ENCODE data around the gene FSIP1. TPM values are rescaled to one million over a fixed set of nuclear protein-coding genes. Genes with fewer than 3 reads are reported as not detected.

The FSIP1 gene
- total RNA-seq, 1 experiment from 2014 or later: 0.61 TPM

- H3K27ac Mint-ChIP-seq: no peak overlapping the region
- POLR2A ChIA-PET: no interaction called here
- CTCF ChIA-PET: no interaction called here
- no peaks in the 10 kb centered on the region for H3K9me3 Mint-ChIP-seq
- TF ChIP-seq, protein P1, sequence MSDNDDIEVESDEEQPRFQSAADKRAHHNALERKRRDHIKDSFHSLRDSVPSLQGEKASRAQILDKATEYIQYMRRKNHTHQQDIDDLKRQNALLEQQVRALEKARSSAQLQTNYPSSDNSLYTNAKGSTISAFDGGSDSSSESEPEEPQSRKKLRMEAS (CRISPR knock-in tag; IDR thresholded peaks at IDR 0.05): no peak
- TF ChIP-seq ZNF396 (CRISPR knock-in tag; IDR thresholded peaks at IDR 0.05; ENCODE audit: borderline replicate concordance) (no peak), TEAD4 (CRISPR knock-in tag; IDR thresholded peaks at IDR 0.05) (no peak), ZNF263 (CRISPR knock-in tag; IDR thresholded peaks at IDR 0.05; ENCODE audit: low read depth) (no peak), GRHL2 (CRISPR knock-in tag; IDR thresholded peaks at IDR 0.05; ENCODE audit: insufficient replicate concordance, severe bottlenecking) (no peak), STAT6 (CRISPR knock-in tag; conservative IDR thresholded peaks at IDR 0.05; ENCODE audit: low read depth) (no peak), ZBTB21 (CRISPR knock-in tag; IDR thresholded peaks at IDR 0.05; ENCODE audit: borderline replicate concordance) (no peak), KAT7 (CRISPR knock-in tag; IDR thresholded peaks at IDR 0.05; ENCODE audit: borderline replicate concordance) (no peak), TCF7 (CRISPR knock-in tag; IDR thresholded peaks at IDR 0.05; ENCODE audit: low read depth) (no peak), ZNF425 (CRISPR knock-in tag; conservative IDR thresholded peaks at IDR 0.05) (no peak), FOXJ3 (CRISPR knock-in tag; IDR thresholded peaks at IDR 0.05; ENCODE audit: borderline replicate concordance) (no peak)
- TF ChIP-seq, protein P2, sequence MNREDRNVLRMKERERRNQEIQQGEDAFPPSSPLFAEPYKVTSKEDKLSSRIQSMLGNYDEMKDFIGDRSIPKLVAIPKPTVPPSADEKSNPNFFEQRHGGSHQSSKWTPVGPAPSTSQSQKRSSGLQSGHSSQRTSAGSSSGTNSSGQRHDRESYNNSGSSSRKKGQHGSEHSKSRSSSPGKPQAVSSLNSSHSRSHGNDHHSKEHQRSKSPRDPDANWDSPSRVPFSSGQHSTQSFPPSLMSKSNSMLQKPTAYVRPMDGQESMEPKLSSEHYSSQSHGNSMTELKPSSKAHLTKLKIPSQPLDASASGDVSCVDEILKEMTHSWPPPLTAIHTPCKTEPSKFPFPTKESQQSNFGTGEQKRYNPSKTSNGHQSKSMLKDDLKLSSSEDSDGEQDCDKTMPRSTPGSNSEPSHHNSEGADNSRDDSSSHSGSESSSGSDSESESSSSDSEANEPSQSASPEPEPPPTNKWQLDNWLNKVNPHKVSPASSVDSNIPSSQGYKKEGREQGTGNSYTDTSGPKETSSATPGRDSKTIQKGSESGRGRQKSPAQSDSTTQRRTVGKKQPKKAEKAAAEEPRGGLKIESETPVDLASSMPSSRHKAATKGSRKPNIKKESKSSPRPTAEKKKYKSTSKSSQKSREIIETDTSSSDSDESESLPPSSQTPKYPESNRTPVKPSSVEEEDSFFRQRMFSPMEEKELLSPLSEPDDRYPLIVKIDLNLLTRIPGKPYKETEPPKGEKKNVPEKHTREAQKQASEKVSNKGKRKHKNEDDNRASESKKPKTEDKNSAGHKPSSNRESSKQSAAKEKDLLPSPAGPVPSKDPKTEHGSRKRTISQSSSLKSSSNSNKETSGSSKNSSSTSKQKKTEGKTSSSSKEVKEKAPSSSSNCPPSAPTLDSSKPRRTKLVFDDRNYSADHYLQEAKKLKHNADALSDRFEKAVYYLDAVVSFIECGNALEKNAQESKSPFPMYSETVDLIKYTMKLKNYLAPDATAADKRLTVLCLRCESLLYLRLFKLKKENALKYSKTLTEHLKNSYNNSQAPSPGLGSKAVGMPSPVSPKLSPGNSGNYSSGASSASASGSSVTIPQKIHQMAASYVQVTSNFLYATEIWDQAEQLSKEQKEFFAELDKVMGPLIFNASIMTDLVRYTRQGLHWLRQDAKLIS (CRISPR knock-in tag; IDR thresholded peaks at IDR 0.05; ENCODE audit: borderline replicate concordance): no peak
- TF ChIP-seq, protein P3, sequence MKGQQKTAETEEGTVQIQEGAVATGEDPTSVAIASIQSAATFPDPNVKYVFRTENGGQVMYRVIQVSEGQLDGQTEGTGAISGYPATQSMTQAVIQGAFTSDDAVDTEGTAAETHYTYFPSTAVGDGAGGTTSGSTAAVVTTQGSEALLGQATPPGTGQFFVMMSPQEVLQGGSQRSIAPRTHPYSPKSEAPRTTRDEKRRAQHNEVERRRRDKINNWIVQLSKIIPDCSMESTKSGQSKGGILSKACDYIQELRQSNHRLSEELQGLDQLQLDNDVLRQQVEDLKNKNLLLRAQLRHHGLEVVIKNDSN (CRISPR knock-in tag; IDR thresholded peaks at IDR 0.05): no peak
- TF ChIP-seq, protein P4, sequence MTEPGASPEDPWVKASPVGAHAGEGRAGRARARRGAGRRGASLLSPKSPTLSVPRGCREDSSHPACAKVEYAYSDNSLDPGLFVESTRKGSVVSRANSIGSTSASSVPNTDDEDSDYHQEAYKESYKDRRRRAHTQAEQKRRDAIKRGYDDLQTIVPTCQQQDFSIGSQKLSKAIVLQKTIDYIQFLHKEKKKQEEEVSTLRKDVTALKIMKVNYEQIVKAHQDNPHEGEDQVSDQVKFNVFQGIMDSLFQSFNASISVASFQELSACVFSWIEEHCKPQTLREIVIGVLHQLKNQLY (CRISPR knock-in tag; IDR thresholded peaks at IDR 0.05): no peak
- TF ChIP-seq, protein P5, sequence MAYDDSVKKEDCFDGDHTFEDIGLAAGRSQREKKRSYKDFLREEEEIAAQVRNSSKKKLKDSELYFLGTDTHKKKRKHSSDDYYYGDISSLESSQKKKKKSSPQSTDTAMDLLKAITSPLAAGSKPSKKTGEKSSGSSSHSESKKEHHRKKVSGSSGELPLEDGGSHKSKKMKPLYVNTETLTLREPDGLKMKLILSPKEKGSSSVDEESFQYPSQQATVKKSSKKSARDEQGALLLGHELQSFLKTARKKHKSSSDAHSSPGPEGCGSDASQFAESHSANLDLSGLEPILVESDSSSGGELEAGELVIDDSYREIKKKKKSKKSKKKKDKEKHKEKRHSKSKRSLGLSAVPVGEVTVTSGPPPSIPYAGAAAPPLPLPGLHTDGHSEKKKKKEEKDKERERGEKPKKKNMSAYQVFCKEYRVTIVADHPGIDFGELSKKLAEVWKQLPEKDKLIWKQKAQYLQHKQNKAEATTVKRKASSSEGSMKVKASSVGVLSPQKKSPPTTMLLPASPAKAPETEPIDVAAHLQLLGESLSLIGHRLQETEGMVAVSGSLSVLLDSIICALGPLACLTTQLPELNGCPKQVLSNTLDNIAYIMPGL (CRISPR knock-in tag; IDR thresholded peaks at IDR 0.05): no peak
- TF ChIP-seq, protein P6, sequence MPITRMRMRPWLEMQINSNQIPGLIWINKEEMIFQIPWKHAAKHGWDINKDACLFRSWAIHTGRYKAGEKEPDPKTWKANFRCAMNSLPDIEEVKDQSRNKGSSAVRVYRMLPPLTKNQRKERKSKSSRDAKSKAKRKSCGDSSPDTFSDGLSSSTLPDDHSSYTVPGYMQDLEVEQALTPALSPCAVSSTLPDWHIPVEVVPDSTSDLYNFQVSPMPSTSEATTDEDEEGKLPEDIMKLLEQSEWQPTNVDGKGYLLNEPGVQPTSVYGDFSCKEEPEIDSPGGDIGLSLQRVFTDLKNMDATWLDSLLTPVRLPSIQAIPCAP (CRISPR knock-in tag; IDR thresholded peaks at IDR 0.05): no peak
- TF ChIP-seq, protein P7, sequence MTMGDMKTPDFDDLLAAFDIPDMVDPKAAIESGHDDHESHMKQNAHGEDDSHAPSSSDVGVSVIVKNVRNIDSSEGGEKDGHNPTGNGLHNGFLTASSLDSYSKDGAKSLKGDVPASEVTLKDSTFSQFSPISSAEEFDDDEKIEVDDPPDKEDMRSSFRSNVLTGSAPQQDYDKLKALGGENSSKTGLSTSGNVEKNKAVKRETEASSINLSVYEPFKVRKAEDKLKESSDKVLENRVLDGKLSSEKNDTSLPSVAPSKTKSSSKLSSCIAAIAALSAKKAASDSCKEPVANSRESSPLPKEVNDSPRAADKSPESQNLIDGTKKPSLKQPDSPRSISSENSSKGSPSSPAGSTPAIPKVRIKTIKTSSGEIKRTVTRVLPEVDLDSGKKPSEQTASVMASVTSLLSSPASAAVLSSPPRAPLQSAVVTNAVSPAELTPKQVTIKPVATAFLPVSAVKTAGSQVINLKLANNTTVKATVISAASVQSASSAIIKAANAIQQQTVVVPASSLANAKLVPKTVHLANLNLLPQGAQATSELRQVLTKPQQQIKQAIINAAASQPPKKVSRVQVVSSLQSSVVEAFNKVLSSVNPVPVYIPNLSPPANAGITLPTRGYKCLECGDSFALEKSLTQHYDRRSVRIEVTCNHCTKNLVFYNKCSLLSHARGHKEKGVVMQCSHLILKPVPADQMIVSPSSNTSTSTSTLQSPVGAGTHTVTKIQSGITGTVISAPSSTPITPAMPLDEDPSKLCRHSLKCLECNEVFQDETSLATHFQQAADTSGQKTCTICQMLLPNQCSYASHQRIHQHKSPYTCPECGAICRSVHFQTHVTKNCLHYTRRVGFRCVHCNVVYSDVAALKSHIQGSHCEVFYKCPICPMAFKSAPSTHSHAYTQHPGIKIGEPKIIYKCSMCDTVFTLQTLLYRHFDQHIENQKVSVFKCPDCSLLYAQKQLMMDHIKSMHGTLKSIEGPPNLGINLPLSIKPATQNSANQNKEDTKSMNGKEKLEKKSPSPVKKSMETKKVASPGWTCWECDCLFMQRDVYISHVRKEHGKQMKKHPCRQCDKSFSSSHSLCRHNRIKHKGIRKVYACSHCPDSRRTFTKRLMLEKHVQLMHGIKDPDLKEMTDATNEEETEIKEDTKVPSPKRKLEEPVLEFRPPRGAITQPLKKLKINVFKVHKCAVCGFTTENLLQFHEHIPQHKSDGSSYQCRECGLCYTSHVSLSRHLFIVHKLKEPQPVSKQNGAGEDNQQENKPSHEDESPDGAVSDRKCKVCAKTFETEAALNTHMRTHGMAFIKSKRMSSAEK (CRISPR knock-in tag; IDR thresholded peaks at IDR 0.05; ENCODE audit: borderline replicate concordance): no peak
- H3K36me3 Mint-ChIP-seq: no peaks in the 10 kb centered on the region
- ATAC-seq (no peak), DNase-seq (ENCODE audit: low spot score) (no peak)
- H3K4me3 Mint-ChIP-seq: no peak overlapping the region
- no peaks in the 10 kb centered on the region for H3K27me3 Mint-ChIP-seq (ENCODE audit: low read depth)
- H3K4me1 Mint-ChIP-seq: peaks cover 21% of the 10 kb centered on the region
These were observed 86.8 kb downstream of the FSIP1 start for GRCh38 chr15:39695793-39696192.
